K562 (cell line): ENCODE results near the gene ABCD3. TPM values are rescaled to one million over a fixed set of nuclear protein-coding genes. Genes with fewer than 3 reads are reported as not detected.

ENCODE experiments used
- ATAC-seq: fragments of 200-7000 bp; cut with Tn5 transposase; 3 replicates; pipeline ENCODE4 v1.9.1; 2020; ENCODE audit warnings: moderate library complexity
- BruUV-seq: library from RNA; stranded (reverse); fragments of 400-500 nt; replicated peaks from 2 replicates; lab custom pipeline; 2021; lab: Mats Ljungman, UMichigan
- CTCF ChIA-PET: fragments of 300-600 bp; formaldehyde crosslinking; extraction: SDS; loops from one replicate; lab custom pipeline; 2021; ENCODE audit warnings: low intra/inter-chr PET ratio; lab: Yijun Ruan, JAX
- POLR2A ChIA-PET: fragments of 300-600, 350-650 bp; sonication (Branson Sonifier 250); formaldehyde crosslinking; extraction: SDS; loops from one replicate; lab custom pipeline; 2021; ENCODE audit warnings: antibody characterized with exemption, inconsistent platforms; lab: Yijun Ruan, JAX
- DNase-seq, 4 experiments: peaks; one replicate each; pipeline versions ENCODE4 v3.0.0 to v3.0.0-alpha.2; 2011 to 2018; ENCODE audit warnings: low spot score in 3 of 4, mixed read lengths in 3 of 4; ENCODE audit errors: extremely low read depth in 1 of 4
- FAIRE-seq: peaks from 2 replicates; lab custom pipeline; 2011; peaks lifted over from hg19 to GRCh38; lab: Jason Lieb, UNC
- H2AFZ ChIP-seq: 2 replicates; pipeline ENCODE4 v1.6.0; 2011; ENCODE audit warnings: low read depth, low read length, control low read depth, inconsistent platforms
- H3K27ac ChIP-seq: fragments of 200-600 bp; 3 replicates; pipeline ENCODE4 v1.8.0; 2011; ENCODE audit warnings: low read depth, mild to moderate bottlenecking, control low read depth, inconsistent platforms, low read length, moderate library complexity, mixed read lengths; ENCODE audit errors: extremely low read depth
- H3K27me3 ChIP-seq, 2 experiments: fragments of 300-600 bp in 1 of 2; 2 replicates in 1 of 2; 3 replicates in 1 of 2; pipeline versions ENCODE4 v1.6.0 to v1.8.0; 2011; ENCODE audit warnings: inconsistent platforms in 2 of 2, low read length in 2 of 2, mild to moderate bottlenecking in 1 of 2, mixed read lengths in 1 of 2, moderate library complexity in 1 of 2; ENCODE audit not compliant: control insufficient read depth in 2 of 2, insufficient read depth in 2 of 2
- H3K36me3 ChIP-seq: fragments of 300-600 bp; 3 replicates; pipeline ENCODE4 v1.8.0; 2011; ENCODE audit warnings: mild to moderate bottlenecking, low read length, inconsistent platforms; ENCODE audit not compliant: control insufficient read depth, insufficient read depth
- H3K4me1 ChIP-seq, 2 experiments: fragments of 200-600 bp in 1 of 2; replicated peaks in 1 of 2; 2 replicates in 1 of 2; 3 replicates in 1 of 2; pipeline versions ENCODE4 v1.5.1 to v1.8.0; 2011; ENCODE audit warnings: inconsistent platforms in 2 of 2, low read length in 2 of 2, mild to moderate bottlenecking in 1 of 2, mixed read lengths in 1 of 2, moderate library complexity in 1 of 2; ENCODE audit not compliant: control insufficient read depth in 2 of 2, insufficient read depth in 2 of 2
- H3K4me2 ChIP-seq: 2 replicates; pipeline ENCODE4 v1.6.1; 2011; ENCODE audit warnings: low read length, control low read depth, inconsistent platforms, mixed read lengths; ENCODE audit not compliant: insufficient read depth
- H3K4me3 ChIP-seq: fragments of 200-600 bp; sonication (generic), shearing (Covaris generic); 2 replicates; pipeline ENCODE4 v1.5.1; 2016; ENCODE audit warnings: control low read depth, inconsistent platforms
- H3K79me2 ChIP-seq: fragments of 200-600 bp; 3 replicates; pipeline ENCODE4 v1.8.0; 2011; ENCODE audit warnings: low read length, inconsistent platforms; ENCODE audit not compliant: control insufficient read depth, insufficient read depth
- H3K9ac ChIP-seq, 2 experiments: 2 replicates each; pipeline versions ENCODE4 v1.6.0 to v1.6.1; 2011; ENCODE audit warnings: low read depth in 2 of 2, low read length in 2 of 2, control low read depth in 1 of 2, inconsistent platforms in 1 of 2, mild to moderate bottlenecking in 1 of 2, mixed read lengths in 1 of 2; ENCODE audit not compliant: insufficient read depth in 1 of 2
- H3K9me1 ChIP-seq: one replicate; pipeline ENCODE4 v1.6.0; 2011; ENCODE audit warnings: inconsistent platforms, mild to moderate bottlenecking, low read length, moderate library complexity; ENCODE audit not compliant: control insufficient read depth, insufficient read depth
- H3K9me3 ChIP-seq: replicated peaks from 2 replicates; pipeline ENCODE4 v1.5.1; 2011; ENCODE audit warnings: low read depth, low read length, inconsistent platforms; ENCODE audit not compliant: control insufficient read depth, insufficient read depth
- H4K20me1 ChIP-seq: replicated peaks from 2 replicates; pipeline ENCODE4 v1.6.1; 2011; ENCODE audit warnings: low read length, inconsistent platforms, mixed read lengths; ENCODE audit not compliant: control insufficient read depth, insufficient read depth
- ATF2 ChIP-seq: sonication (generic); formaldehyde crosslinking; IDR thresholded peaks from 2 replicates; pipeline ENCODE4 v1.8.1; 2022; ENCODE audit warnings: missing genetic modification reagents
- NFRKB ChIP-seq: fragments of 450-650 bp; IDR thresholded peaks from 2 replicates; pipeline ENCODE4 v1.6.1; 2016; ENCODE audit warnings: low read depth
- RBM34 ChIP-seq: fragments of 200-400 bp; formaldehyde crosslinking; IDR thresholded peaks from 2 replicates; pipeline ENCODE4 v1.6.1; 2018; ENCODE audit warnings: low read length, borderline replicate concordance; ENCODE audit not compliant: insufficient read depth
- WHSC1 ChIP-seq: IDR thresholded peaks from one replicate; pipeline ENCODE4 v1.6.1; 2012; ENCODE audit warnings: low read length, control low read depth, inconsistent platforms
- ZFX ChIP-seq: sonication (generic); formaldehyde crosslinking; IDR thresholded peaks from 2 replicates; pipeline ENCODE4 v1.8.0; 2022; ENCODE audit warnings: mild to moderate bottlenecking, missing genetic modification reagents, moderate library complexity
- ZNF133 ChIP-seq: fragments of 250-450 bp; sonication (Bioruptor Pico); IDR thresholded peaks from 2 replicates; pipeline ENCODE4 v1.4.0; 2020; ENCODE audit warnings: mild to moderate bottlenecking
- WGBS: fragments of 100-300 bp; shearing (Covaris generic); methylation state at CpG from one replicate; pipeline ENCODE4 v1.1.6; 2016; ENCODE audit warnings: low coverage, mixed read lengths; ENCODE audit not compliant: insufficient coverage; ENCODE audit errors: missing lambda C conversion rate; 5-methylcytosine and 5-hydroxymethylcytosine counted together
- in situ Hi-C: fragments of 300-500 bp; cut with MboI; formaldehyde crosslinking; loops from 4 replicates; pipeline ENCODE4 v1.15.0; 2018; ENCODE audit warnings: inconsistent platforms, mixed read lengths
- intact Hi-C: fragments of 100-400 bp; cut with micrococcal nuclease; formaldehyde crosslinking; loops from 2 replicates; pipeline ENCODE4 v1.14.2; 2022
- polyA plus RNA-seq, 8 experiments: library from polyadenylated mRNA; depleted of rRNA in 4 of 8; stranded (reverse) in 5 of 8; unstranded in 3 of 8; fragments of >200 nt; fragmentation: Nextera tagmentation in 2 of 8; fragmentation: Illumina TruSeq in 1 of 8; extraction: Ambion mirVana in 2 of 8; extraction: Trizol in 1 of 8; gene quantifications; 2 replicates each; pipeline versions ENCODE4 v1.2.1 to v1.2.3, GENCODE V29; 2011 to 2014; ENCODE audit warnings: inconsistent platforms in 1 of 8, missing spikeins in 1 of 8
- total RNA-seq, 7 experiments: library from RNA; depleted of rRNA in 6 of 7; stranded (reverse); fragments of >200 nt in 6 of 7; fragmentation: Illumina TruSeq in 2 of 7; extraction: Trizol in 2 of 7; gene quantifications; 2 replicates each; pipeline versions ENCODE4 v1.2.1 to v1.2.3, GENCODE V29; 2011 to 2021; ENCODE audit warnings: low replicate concordance in 1 of 7

Gene ABCD3
- total and polyA plus RNA-seq, 9 of the 15 experiments (the other 6 are each of a cell fraction or from before 2014, with no cell fraction given), result 11.0 to 30.7 (median 15.5) TPM

- ChIA-PET CTCF (no interaction called here), POLR2A (no interaction called here)
- 2% methylated on average over 5 of the region's 6 CpGs for WGBS
- BruUV-seq, result no TSS peak
- Histone ChIP-seq H3K9me3 (no peaks in the 10 kb centered on the region), H2AFZ (no peak overlapping the region), H3K9ac (no peak overlapping the region), H3K9me1 (no peaks in the 10 kb centered on the region), H3K27ac (no peak overlapping the region), H3K4me1 (peaks cover 3 to 13% of the 10 kb centered on the region in 2 experiments; a peak in 1 of 5 replicates), H4K20me1 (no peaks in the 10 kb centered on the region), H3K79me2 (no peaks in the 10 kb centered on the region), H3K4me2 (no peak overlapping the region), H3K36me3 (no peaks in the 10 kb centered on the region), H3K4me3 (no peak overlapping the region), H3K27me3 (peaks cover 17 to 55% of the 10 kb centered on the region in 2 experiments)
- in situ Hi-C loops (no loop called here), intact Hi-C loops (no loop called here)
- DNase-seq (no peak), FAIRE-seq (no peak), ATAC-seq (no peak)
- TF ChIP-seq RBM34 (no peak), ZFX (CRISPR knock-in tag) (no peak), NFRKB (no peak), WHSC1 (no peak), ZNF133 (CRISPR knock-in tag) (no peak), ATF2 (no peak)
These were observed 120.1 kb downstream of the ABCD3 start for GRCh38 chr1:94538243-94538827.
